ENCODE measurements around the gene EIF5AL1.

DNA sequence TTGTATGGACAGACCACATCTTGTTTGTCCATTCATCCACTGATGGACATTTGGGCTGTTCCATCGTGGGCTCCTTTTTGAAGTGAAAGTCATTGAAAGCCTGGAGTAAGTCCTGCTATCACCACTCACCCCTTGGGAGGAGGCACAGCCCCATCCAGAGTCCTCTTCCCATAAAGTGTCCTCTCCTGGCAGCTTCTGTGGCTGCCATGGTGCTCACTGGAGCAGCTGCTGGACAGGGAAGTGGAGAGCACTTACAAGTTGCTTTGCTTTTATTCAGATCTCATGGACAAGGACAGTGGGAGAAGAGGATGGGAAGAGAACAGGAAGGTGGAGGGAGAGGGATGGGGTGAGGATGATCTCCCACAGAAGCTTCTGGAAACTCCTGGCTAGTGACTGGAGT lies 18.5 kb upstream of the EIF5AL1 start:
- TF ChIP-seq NFIC (IDR thresholded peaks at IDR 0.05; ENCODE audit: low read depth, low read length) (no peak), POLR2A (IDR thresholded peaks at IDR 0.05; ENCODE audit: low read depth, low read length) (no peak), MXI1 (IDR thresholded peaks at IDR 0.05; ENCODE audit: low read depth, low read length) (no peak), MYC (IDR thresholded peaks at IDR 0.05; ENCODE audit: insufficient read depth, insufficient read length, insufficient replicate concordance, low read length, severe bottlenecking) (no peak)
- TF ChIP-seq, protein P1, sequence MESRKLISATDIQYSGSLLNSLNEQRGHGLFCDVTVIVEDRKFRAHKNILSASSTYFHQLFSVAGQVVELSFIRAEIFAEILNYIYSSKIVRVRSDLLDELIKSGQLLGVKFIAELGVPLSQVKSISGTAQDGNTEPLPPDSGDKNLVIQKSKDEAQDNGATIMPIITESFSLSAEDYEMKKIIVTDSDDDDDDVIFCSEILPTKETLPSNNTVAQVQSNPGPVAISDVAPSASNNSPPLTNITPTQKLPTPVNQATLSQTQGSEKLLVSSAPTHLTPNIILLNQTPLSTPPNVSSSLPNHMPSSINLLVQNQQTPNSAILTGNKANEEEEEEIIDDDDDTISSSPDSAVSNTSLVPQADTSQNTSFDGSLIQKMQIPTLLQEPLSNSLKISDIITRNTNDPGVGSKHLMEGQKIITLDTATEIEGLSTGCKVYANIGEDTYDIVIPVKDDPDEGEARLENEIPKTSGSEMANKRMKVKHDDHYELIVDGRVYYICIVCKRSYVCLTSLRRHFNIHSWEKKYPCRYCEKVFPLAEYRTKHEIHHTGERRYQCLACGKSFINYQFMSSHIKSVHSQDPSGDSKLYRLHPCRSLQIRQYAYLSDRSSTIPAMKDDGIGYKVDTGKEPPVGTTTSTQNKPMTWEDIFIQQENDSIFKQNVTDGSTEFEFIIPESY (IDR thresholded peaks at IDR 0.05), result no peak
- TF ChIP-seq, protein P2, sequence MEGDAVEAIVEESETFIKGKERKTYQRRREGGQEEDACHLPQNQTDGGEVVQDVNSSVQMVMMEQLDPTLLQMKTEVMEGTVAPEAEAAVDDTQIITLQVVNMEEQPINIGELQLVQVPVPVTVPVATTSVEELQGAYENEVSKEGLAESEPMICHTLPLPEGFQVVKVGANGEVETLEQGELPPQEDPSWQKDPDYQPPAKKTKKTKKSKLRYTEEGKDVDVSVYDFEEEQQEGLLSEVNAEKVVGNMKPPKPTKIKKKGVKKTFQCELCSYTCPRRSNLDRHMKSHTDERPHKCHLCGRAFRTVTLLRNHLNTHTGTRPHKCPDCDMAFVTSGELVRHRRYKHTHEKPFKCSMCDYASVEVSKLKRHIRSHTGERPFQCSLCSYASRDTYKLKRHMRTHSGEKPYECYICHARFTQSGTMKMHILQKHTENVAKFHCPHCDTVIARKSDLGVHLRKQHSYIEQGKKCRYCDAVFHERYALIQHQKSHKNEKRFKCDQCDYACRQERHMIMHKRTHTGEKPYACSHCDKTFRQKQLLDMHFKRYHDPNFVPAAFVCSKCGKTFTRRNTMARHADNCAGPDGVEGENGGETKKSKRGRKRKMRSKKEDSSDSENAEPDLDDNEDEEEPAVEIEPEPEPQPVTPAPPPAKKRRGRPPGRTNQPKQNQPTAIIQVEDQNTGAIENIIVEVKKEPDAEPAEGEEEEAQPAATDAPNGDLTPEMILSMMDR (IDR thresholded peaks at IDR 0.05 in 2 of 3, conservative IDR thresholded peaks at IDR 0.05 in 1 of 3; ENCODE audit: control insufficient read depth in 2 of 3, extremely low read depth in 1 of 3, insufficient read depth in 1 of 3, low read depth in 3 of 3, low read length in 3 of 3), result no peak
